Measurements from ENCODE around the gene SPG7. TPM values are rescaled to one million over a fixed set of nuclear protein-coding genes. Genes with fewer than 3 reads are reported as not detected.

The SPG7 gene
- total RNA-seq, 1 donor from 2014 or later: 95.0 TPM

- H3K27ac ChIP-seq: no peak overlapping the region
- no peak for DNase-seq
- H3K36me3 ChIP-seq: peaks cover 78% of the 10 kb centered on the region
- no peak for ATAC-seq
- no peaks in the 10 kb centered on the region for H3K27me3 ChIP-seq
- no peak overlapping the region for H3K4me3 ChIP-seq
- H3K4me1 ChIP-seq: peaks cover 9% of the 10 kb centered on the region
- intact Hi-C loops (cut with DNase I): no loop called here
- H3K9me3 ChIP-seq: no peaks in the 10 kb centered on the region
- TF ChIP-seq CTCF (IDR thresholded peaks at IDR 0.05): no peak
These were observed 45.5 kb downstream of the SPG7 start for GRCh38 chr16:89553733-89554132.

GRCh38 chr16:89554343-89554742 lies 46.1 kb downstream of the SPG7 start:
- Histone ChIP-seq H3K27ac (no peak overlapping the region), H3K4me3 (no peak overlapping the region), H3K9me3 (no peaks in the 10 kb centered on the region), H3K27me3 (no peaks in the 10 kb centered on the region), H3K4me1 (peaks cover 13% of the 10 kb centered on the region), H3K36me3 (peaks cover 72% of the 10 kb centered on the region)
- TF ChIP-seq CTCF (IDR thresholded peaks at IDR 0.05): no peak
- ATAC-seq (no peak), DNase-seq (no peak)
- intact Hi-C loops (cut with DNase I): no loop called here

DNA sequence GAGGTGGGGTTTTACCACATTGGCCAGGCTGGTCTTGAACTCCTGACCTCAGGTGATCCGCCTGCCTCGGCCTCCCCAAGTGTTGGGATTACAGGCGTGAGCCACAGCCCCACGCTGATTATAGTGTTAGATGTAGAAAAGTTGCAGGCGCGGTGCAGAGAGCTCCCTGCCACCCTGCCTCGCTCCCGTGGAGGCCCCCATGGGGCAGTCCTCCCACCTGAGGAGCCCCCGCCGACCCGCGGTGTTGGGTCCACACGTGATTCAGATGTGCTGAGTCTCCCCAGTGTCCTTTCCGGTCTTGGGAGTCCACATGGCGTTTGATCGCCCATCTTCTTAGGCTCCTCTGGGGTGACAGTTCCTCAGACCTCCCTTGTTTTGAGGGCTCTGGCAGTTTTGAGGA lies 47.1 kb downstream of the SPG7 start:
- H3K4me3 ChIP-seq: no peak overlapping the region
- ATAC-seq (no peak), DNase-seq (no peak)
- H3K4me1 ChIP-seq: peaks cover 17% of the 10 kb centered on the region
- intact Hi-C loops (cut with DNase I): no loop called here
- H3K36me3 ChIP-seq: peaks cover 68% of the 10 kb centered on the region
- H3K9me3 ChIP-seq: no peaks in the 10 kb centered on the region
- no peak for TF ChIP-seq CTCF (IDR thresholded peaks at IDR 0.05)
- H3K27ac ChIP-seq: no peak overlapping the region
- no peaks in the 10 kb centered on the region for H3K27me3 ChIP-seq

DNA sequence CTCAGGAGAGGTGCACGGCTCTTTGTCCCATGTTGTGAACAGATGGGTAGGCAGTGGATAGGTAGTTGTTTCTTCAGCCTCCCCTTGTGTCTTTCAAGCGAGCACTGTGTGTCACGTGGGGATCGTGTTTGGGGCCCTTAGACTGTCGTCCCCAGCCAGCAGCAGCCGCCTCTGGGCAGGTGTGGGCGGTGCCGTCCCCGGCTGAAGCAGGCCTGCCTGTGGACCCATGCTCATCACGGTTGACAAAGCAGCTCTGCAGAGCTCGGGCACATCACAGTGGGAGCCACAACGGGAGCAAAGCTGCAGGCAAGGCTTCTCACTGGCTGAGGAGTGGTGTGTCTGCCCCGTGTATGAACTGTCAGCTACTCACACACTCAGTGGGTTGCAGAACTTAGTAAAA lies 47.6 kb downstream of the SPG7 start:
- Histone ChIP-seq H3K36me3 (peaks cover 64% of the 10 kb centered on the region), H3K9me3 (no peaks in the 10 kb centered on the region), H3K27me3 (no peaks in the 10 kb centered on the region), H3K27ac (no peak overlapping the region), H3K4me3 (no peak overlapping the region), H3K4me1 (peaks cover 17% of the 10 kb centered on the region)
- DNase-seq (no peak), ATAC-seq (no peak)
- TF ChIP-seq CTCF (IDR thresholded peaks at IDR 0.05): no peak
- intact Hi-C loops (cut with DNase I): no loop called here

- TF ChIP-seq CTCF (IDR thresholded peaks at IDR 0.05): peak; percentile 80
- H3K27me3 ChIP-seq: no peaks in the 10 kb centered on the region
- peak; percentile 90 for DNase-seq
These were observed 48.8 kb downstream of the SPG7 start for GRCh38 chr16:89556750-89557689.

More at GRCh38 chr16:89556750-89557689, 48.8 kb downstream of the SPG7 start:
- Histone ChIP-seq H3K4me3 (no peak overlapping the region), H3K27ac (no peak overlapping the region), H3K4me1 (peaks cover 24% of the 10 kb centered on the region), H3K9me3 (no peaks in the 10 kb centered on the region), H3K36me3 (peaks cover 61% of the 10 kb centered on the region)
- intact Hi-C loops (cut with DNase I): no loop called here
- peak; percentile 60 for ATAC-seq
